ENCODE results near the gene KRT82. TPM values are rescaled to one million over a fixed set of nuclear protein-coding genes. Genes with fewer than 3 reads are reported as not detected.

The KRT82 gene
- total RNA-seq, 4 donors from 2014 or later = not detected

DNA sequence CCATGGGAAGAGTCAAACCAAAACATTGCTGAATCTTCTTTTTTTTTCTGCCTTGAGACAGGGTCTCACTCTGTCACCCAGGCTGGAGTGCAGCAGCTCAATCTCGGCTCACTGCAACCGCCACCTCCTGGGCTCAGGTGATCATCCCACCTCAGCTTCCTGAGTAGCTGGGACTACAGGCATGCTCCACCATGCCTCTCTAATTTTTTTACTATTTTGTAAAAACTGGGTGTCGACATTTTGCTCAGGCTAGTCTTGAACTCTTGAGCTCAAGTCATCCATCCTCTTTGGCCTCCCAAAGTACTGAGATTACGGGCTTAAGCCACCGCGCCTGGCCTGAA lies 29.5 kb upstream of the KRT82 start:
- intact Hi-C loops (cut with DNase I) = no loop called here
- Histone ChIP-seq H3K9me3 (no peaks in the 10 kb centered on the region), H3K36me3 (no peaks in the 10 kb centered on the region), H3K27ac (peak overlapping the region; percentile 43 to 61 (median 53)), H3K4me1 (peaks cover 23 to 56% (median 34%) of the 10 kb centered on the region in 3 donors), H3K4me3 (no peak overlapping the region), H3K27me3 (peaks cover 0 to 24% (median 0%) of the 10 kb centered on the region in 4 donors)
- WGBS, 2 donors = 42 to 45% methylated on average over 6 of the region's 6 CpGs
- TF ChIP-seq POLR2A (IDR thresholded peaks at IDR 0.05) = no peak
- TF ChIP-seq, protein P1, sequence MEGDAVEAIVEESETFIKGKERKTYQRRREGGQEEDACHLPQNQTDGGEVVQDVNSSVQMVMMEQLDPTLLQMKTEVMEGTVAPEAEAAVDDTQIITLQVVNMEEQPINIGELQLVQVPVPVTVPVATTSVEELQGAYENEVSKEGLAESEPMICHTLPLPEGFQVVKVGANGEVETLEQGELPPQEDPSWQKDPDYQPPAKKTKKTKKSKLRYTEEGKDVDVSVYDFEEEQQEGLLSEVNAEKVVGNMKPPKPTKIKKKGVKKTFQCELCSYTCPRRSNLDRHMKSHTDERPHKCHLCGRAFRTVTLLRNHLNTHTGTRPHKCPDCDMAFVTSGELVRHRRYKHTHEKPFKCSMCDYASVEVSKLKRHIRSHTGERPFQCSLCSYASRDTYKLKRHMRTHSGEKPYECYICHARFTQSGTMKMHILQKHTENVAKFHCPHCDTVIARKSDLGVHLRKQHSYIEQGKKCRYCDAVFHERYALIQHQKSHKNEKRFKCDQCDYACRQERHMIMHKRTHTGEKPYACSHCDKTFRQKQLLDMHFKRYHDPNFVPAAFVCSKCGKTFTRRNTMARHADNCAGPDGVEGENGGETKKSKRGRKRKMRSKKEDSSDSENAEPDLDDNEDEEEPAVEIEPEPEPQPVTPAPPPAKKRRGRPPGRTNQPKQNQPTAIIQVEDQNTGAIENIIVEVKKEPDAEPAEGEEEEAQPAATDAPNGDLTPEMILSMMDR (IDR thresholded peaks at IDR 0.05) = no peak
- no peak for DNase-seq

DNA sequence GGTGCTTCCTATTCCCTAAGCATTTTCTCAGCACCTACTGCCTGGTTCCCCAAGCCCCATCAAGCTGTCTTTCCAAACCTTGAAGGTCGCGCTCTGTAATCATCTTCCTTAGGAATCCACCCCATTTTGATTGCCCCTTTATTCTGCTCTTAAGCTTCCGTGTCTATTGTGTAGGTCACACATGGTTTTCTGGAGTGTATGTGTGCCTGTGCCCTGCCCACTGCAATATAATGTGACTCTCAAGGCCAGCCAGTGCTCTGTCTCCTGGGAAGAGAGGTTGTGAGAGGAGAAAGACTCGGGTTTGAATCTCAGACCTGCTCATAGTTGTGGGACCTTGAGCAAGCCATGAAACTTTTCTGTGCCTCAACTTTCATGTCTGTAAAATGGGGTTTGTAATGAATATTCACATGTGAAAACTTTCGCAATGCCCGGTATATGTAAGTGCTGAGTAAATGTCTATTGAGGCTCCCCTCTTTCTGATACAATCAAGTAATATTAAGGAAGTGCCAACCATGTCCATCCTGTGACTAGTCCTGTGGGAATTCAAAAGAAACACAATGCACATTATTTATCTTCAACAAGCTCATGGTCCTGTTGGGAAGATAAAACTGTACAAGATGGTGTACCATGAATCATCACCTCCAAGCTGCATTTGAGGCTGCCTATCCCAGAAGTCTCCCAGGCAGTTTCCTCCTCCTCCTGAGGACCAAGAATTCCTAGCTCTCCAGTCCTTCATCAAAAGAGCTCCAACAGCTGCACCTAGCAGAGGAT lies 28.8 kb upstream of the KRT82 start:
- no peak overlapping the region for H3K4me3 ChIP-seq
- H3K27me3 ChIP-seq = peaks cover 0 to 31% (median 0%) of the 10 kb centered on the region in 4 donors
- no peak for DNase-seq
- no peak for TF ChIP-seq POLR2A (IDR thresholded peaks at IDR 0.05)
- TF ChIP-seq, protein P1 (IDR thresholded peaks at IDR 0.05) = no peak
- peaks cover 20 to 50% (median 34%) of the 10 kb centered on the region in 3 donors for H3K4me1 ChIP-seq
- intact Hi-C loops (cut with DNase I) = no loop called here
- H3K36me3 ChIP-seq = no peaks in the 10 kb centered on the region
- no peaks in the 10 kb centered on the region for H3K9me3 ChIP-seq
- peak overlapping the region in 3 of 4 donors; percentile 49 to 61 (median 57) for H3K27ac ChIP-seq
- WGBS, 2 donors = 72 to 76% methylated on average over 6 of the region's 6 CpGs

DNA sequence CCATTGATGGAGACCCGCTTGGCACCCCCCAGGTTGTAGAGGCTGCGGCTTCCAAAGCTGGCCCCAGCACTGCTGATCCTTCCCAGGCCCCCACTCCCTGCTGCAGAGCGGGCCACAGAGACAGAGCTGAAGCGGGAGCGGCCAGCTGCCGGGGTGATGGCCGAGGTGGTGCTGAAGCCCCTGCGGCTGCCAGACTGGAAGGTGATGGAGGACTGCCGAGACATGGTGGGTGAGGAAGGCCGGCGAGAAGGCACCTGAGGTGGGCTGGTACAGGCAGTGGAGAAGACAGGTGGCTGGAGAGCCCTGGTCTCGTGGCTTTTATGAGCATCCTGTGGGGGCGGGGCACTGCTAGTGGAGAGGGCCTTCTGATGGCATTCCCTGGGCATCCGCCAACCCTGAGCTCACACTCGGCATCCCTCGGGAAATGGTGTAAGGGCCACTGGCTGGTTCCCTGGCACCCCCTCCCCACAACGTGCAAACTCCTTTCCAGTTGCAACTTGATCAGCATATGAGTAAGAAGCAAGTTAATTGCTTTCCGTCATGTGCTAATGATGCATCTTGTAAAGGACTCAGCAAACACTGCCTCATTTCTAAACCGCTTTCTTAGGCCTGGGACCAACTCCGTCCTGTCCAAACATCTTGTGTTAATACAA lies 28.1 kb upstream of the KRT82 start, which contains the start of gene KRT75:
KRT75 (minus strand) TSS at position 291 of the 653 bp plus-strand sequence; CDS start at position 224, 67 bp downstream.
- TF ChIP-seq POLR2A (IDR thresholded peaks at IDR 0.05) = no peak
- TF ChIP-seq, protein P1 (IDR thresholded peaks at IDR 0.05) = no peak
- Histone ChIP-seq H3K36me3 (no peaks in the 10 kb centered on the region), H3K27ac (peak within 1 kb of the TSS in 2 of 4 donors; percentile 49 to 61), H3K4me3 (no peak within 1 kb of the TSS), H3K27me3 (peaks cover 0 to 38% (median 0%) of the 10 kb centered on the region in 4 donors), H3K4me1 (peaks cover 20 to 42% (median 34%) of the 10 kb centered on the region in 3 donors), H3K9me3 (no peaks in the 10 kb centered on the region)
- no peak for DNase-seq
- 65 to 66% methylated on average over 14 to 17 of the region's 20 CpGs for WGBS, 2 donors
- intact Hi-C loops (cut with DNase I) = no loop called here

DNA sequence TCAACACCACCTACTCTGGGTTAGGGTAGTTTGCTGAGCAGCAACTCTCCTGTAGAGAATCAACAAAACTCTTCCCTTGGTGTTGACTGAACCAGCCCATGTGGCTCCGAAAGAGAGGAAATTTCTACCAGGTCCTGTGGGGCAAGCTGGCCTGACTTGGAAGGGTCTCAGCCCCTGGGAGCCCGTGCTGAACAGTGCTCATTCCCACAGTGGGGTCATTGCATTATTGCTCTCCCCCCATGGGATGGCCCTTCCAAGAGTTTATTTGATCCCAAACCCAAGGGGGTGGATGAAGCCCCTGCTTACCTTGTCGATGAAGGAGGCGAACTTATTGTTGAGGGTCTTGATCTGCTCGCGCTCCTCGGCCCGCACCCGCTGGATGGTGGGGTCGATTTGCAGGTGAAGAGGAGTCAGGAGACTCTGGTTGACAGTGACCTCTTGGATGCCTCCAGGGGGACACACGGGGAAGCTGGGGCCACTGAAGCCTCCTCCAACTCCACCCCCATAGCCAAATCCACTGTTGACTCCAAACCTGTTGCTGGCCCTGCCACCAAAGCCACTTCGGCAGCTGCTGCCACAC lies 27.5 kb upstream of the KRT82 start:
- no peaks in the 10 kb centered on the region for H3K36me3 ChIP-seq
- H3K4me3 ChIP-seq = no peak overlapping the region
- no peak for DNase-seq
- H3K27ac ChIP-seq = no peak overlapping the region
- intact Hi-C loops (cut with DNase I) = no loop called here
- peaks cover 16 to 36% (median 31%) of the 10 kb centered on the region in 3 donors for H3K4me1 ChIP-seq
- WGBS, 2 donors = 86 to 96% methylated on average over 11 to 12 of the region's 12 CpGs
- H3K9me3 ChIP-seq = no peaks in the 10 kb centered on the region
- TF ChIP-seq, protein P1 (IDR thresholded peaks at IDR 0.05) = no peak
- no peak for TF ChIP-seq POLR2A (IDR thresholded peaks at IDR 0.05)
- H3K27me3 ChIP-seq = peaks cover 0 to 39% (median 0%) of the 10 kb centered on the region in 4 donors
